WERI-Rb-1 (cell line): ENCODE results near the gene GRK3.

ENCODE experiments used
- DNase-seq: peaks from one replicate; pipeline ENCODE4 v3.0.0-alpha.2; 2020
- H3K27ac ChIP-seq: fragments of 250-450 bp; sonication (Bioruptor Pico); 2 replicates; pipeline ENCODE4 v1.5.1; 2020; ENCODE audit warnings: mild to moderate bottlenecking, moderate library complexity
- H3K27me3 ChIP-seq: fragments of 250-450 bp; sonication (Bioruptor Pico); 2 replicates; pipeline ENCODE4 v1.5.1; 2021; ENCODE audit warnings: mild to moderate bottlenecking, low read depth, moderate library complexity; ENCODE audit not compliant: insufficient read depth, severe bottlenecking
- H3K36me3 ChIP-seq: fragments of 250-450 bp; sonication (Bioruptor Pico); 2 replicates; pipeline ENCODE4 v1.5.1; 2020; ENCODE audit warnings: mild to moderate bottlenecking, moderate library complexity
- H3K4me3 ChIP-seq: 2 replicates; pipeline ENCODE4 v1.5.1; 2011; ENCODE audit warnings: low read depth, mild to moderate bottlenecking, control low read depth, low read length
- H3K9me3 ChIP-seq: fragments of 250-450 bp; sonication (Bioruptor Pico); 2 replicates; pipeline ENCODE4 v1.5.1; 2021; ENCODE audit warnings: mild to moderate bottlenecking, moderate library complexity; ENCODE audit not compliant: severe bottlenecking
- TF ChIP-seq, protein P1 (sequence below): IDR thresholded peaks from 2 replicates; pipeline ENCODE4 v1.5.1; 2011; ENCODE audit warnings: low read depth, mild to moderate bottlenecking, control low read depth, inconsistent platforms, low read length

GRK3 gene

DNA sequence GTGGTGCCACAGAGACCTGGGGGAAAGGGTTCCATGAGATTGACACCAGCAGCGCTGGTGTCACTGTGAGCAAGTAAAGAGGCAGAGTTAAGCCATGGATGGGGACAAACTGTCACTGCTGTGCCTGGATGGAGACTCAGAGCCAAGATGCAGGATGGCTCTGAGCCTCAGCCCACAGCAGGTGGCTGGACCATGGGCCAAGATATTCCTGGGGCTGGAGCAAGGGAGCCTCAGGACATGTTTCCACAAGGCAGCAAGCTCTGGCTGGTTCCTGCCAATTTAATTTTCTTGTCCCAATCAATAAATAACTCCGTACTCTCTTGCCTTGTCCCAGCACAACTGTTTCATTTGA lies 200.5 kb downstream of the GRK3 start:
- Histone ChIP-seq H3K27me3 (no peaks in the 10 kb centered on the region), H3K9me3 (peaks cover 12% of the 10 kb centered on the region), H3K36me3 (no peaks in the 10 kb centered on the region), H3K4me3 (no peak overlapping the region), H3K27ac (no peak overlapping the region)
- TF ChIP-seq, protein P1, sequence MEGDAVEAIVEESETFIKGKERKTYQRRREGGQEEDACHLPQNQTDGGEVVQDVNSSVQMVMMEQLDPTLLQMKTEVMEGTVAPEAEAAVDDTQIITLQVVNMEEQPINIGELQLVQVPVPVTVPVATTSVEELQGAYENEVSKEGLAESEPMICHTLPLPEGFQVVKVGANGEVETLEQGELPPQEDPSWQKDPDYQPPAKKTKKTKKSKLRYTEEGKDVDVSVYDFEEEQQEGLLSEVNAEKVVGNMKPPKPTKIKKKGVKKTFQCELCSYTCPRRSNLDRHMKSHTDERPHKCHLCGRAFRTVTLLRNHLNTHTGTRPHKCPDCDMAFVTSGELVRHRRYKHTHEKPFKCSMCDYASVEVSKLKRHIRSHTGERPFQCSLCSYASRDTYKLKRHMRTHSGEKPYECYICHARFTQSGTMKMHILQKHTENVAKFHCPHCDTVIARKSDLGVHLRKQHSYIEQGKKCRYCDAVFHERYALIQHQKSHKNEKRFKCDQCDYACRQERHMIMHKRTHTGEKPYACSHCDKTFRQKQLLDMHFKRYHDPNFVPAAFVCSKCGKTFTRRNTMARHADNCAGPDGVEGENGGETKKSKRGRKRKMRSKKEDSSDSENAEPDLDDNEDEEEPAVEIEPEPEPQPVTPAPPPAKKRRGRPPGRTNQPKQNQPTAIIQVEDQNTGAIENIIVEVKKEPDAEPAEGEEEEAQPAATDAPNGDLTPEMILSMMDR: no peak
- no peak for DNase-seq

DNA sequence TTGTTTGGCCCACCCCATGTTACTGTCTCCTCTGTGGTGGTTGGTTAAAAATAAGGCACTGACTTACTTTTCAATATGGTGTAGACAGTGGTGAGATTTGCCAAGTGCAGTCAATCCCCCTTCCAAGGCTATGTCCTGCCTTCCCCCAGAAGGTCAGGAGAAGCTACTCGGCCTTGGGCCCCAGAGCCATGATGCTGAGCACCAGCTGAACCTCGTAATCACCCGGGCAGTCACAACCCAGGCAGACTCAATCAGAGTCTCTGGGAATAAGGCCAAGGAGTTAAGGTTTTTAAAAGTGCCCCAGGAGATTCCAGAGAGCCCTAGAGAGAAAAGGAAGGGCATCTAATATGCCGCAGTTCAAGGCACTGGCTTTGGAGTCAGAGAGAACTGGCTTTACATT lies 201.3 kb downstream of the GRK3 start:
- Histone ChIP-seq H3K36me3 (no peaks in the 10 kb centered on the region), H3K9me3 (peaks cover 12% of the 10 kb centered on the region), H3K4me3 (no peak overlapping the region), H3K27me3 (no peaks in the 10 kb centered on the region), H3K27ac (no peak overlapping the region)
- DNase-seq: no peak
- TF ChIP-seq, protein P1: no peak

DNA sequence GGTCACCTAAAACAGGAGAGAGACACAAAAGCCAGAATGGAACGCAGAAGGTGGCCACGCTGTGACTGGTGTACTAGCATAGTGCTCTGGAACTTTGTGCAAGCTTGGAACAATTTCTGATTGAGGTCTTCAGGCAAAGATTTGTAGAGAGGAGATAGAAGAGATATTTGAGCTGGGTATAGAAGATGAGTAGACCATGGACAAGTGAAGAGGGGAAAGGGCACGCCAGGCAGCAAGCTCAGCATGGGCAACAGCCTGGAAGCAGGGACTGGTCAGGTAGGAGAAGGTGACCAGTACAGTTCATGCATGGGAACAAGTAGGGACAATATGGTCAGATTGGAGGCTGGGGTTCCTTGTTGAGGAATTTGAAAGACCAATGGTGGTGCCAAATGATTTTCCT lies 201.9 kb downstream of the GRK3 start:
- H3K27me3 ChIP-seq: no peaks in the 10 kb centered on the region
- H3K4me3 ChIP-seq: no peak overlapping the region
- H3K27ac ChIP-seq: no peak overlapping the region
- no peak for DNase-seq
- H3K36me3 ChIP-seq: no peaks in the 10 kb centered on the region
- TF ChIP-seq, protein P1: no peak
- H3K9me3 ChIP-seq: peaks cover 12% of the 10 kb centered on the region

DNA sequence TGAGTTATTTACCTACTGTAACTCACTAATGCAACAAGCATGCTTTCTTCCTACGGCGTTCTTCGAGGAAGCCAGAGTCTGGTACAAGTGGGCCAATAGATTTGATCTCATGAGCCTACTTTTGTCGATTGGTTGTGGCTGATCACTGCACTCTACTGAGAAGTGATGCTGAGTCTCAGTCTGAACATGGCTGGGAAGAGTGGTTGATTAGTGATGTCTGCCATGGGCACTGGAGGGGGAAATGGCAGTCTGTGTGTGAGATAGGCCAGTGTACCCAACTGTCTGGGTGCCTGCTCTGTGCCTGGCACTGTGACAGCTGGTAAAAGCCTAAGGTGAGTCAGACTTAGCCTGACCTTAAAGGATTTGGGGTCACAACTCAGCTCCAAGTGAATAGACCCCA lies 205.9 kb downstream of the GRK3 start:
- Histone ChIP-seq H3K9me3 (peaks cover 12% of the 10 kb centered on the region), H3K27ac (no peak overlapping the region), H3K36me3 (no peaks in the 10 kb centered on the region), H3K4me3 (no peak overlapping the region), H3K27me3 (no peaks in the 10 kb centered on the region)
- TF ChIP-seq, protein P1: no peak
- no peak for DNase-seq

DNA sequence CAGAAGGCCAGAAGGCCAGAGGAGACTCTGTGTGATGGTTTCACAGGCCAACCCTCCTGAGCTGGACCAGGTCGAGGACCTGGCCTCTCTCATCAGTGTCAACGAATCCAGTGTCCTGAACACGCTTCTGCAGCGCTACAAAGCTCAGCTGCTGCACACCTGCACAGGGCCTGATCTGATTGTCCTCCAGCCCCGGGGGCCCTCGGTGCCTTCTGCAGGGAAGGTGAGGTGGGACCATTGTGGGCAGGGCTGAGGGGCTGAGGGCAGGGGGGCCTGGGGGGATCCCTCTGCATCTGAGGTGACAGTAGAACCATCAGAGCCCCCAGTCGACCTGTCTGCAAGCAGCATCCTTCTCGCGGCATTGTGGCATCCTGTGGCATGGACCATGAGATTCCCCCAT lies 207.8 kb downstream of the GRK3 start:
- Histone ChIP-seq H3K27ac (no peak overlapping the region), H3K4me3 (no peak overlapping the region), H3K9me3 (no peaks in the 10 kb centered on the region), H3K27me3 (no peaks in the 10 kb centered on the region), H3K36me3 (no peaks in the 10 kb centered on the region)
- no peak for DNase-seq
- TF ChIP-seq, protein P1: no peak

DNA sequence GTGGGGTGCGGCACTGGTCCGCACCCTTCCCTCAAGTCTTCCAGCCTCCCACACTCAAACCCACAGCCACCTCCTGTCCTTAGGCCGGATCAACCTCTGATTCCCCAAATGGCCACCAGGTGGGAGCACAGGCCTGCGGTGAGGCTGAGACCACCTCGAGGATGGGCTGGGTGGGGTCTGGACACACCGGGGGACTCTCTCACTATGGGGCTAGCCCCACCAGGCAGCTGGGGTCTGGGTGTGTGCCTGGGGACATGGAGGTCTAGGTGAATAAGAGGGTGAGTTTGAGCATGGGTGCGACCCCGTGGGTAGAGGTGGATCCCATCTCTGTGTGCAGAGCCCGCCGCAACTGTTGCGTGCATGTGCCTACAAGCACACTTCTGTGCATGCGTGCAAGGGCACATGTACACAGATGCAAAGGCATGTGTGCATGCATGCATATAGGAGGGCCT lies 210.1 kb downstream of the GRK3 start:
- Histone ChIP-seq H3K9me3 (no peaks in the 10 kb centered on the region), H3K4me3 (no peak overlapping the region), H3K36me3 (no peaks in the 10 kb centered on the region), H3K27me3 (no peaks in the 10 kb centered on the region), H3K27ac (no peak overlapping the region)
- DNase-seq: peak; percentile 65
- TF ChIP-seq, protein P1: peak; percentile 87
